Measurements from ENCODE around the gene ADARB2. TPM values are rescaled to one million over a fixed set of nuclear protein-coding genes. Genes with fewer than 3 reads are reported as not detected.

Gene ADARB2
- total and polyA plus RNA-seq, 2 experiments from 2014 or later = 2.0 to 5.0 TPM

DNA sequence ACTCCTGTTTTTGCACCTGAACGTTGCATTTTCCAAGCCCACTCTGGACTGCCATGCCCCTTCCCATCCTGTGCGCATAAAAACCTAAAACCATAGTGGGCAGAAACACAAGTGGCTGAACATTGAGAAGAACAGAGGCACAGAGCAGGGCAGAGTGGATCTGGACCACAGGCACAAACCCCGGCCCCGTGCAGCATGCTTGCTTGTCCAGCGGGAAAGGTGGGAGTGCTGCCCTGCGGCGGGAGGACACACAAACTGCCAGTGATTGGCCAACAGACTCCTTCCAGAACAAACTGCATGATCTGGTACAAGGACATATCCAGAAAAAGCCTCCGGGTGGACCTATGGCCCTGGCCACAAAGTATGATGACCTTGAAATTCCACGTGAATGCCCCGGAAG lies 42.5 kb upstream of the ADARB2 start (continued):
- TF ChIP-seq, protein P1, sequence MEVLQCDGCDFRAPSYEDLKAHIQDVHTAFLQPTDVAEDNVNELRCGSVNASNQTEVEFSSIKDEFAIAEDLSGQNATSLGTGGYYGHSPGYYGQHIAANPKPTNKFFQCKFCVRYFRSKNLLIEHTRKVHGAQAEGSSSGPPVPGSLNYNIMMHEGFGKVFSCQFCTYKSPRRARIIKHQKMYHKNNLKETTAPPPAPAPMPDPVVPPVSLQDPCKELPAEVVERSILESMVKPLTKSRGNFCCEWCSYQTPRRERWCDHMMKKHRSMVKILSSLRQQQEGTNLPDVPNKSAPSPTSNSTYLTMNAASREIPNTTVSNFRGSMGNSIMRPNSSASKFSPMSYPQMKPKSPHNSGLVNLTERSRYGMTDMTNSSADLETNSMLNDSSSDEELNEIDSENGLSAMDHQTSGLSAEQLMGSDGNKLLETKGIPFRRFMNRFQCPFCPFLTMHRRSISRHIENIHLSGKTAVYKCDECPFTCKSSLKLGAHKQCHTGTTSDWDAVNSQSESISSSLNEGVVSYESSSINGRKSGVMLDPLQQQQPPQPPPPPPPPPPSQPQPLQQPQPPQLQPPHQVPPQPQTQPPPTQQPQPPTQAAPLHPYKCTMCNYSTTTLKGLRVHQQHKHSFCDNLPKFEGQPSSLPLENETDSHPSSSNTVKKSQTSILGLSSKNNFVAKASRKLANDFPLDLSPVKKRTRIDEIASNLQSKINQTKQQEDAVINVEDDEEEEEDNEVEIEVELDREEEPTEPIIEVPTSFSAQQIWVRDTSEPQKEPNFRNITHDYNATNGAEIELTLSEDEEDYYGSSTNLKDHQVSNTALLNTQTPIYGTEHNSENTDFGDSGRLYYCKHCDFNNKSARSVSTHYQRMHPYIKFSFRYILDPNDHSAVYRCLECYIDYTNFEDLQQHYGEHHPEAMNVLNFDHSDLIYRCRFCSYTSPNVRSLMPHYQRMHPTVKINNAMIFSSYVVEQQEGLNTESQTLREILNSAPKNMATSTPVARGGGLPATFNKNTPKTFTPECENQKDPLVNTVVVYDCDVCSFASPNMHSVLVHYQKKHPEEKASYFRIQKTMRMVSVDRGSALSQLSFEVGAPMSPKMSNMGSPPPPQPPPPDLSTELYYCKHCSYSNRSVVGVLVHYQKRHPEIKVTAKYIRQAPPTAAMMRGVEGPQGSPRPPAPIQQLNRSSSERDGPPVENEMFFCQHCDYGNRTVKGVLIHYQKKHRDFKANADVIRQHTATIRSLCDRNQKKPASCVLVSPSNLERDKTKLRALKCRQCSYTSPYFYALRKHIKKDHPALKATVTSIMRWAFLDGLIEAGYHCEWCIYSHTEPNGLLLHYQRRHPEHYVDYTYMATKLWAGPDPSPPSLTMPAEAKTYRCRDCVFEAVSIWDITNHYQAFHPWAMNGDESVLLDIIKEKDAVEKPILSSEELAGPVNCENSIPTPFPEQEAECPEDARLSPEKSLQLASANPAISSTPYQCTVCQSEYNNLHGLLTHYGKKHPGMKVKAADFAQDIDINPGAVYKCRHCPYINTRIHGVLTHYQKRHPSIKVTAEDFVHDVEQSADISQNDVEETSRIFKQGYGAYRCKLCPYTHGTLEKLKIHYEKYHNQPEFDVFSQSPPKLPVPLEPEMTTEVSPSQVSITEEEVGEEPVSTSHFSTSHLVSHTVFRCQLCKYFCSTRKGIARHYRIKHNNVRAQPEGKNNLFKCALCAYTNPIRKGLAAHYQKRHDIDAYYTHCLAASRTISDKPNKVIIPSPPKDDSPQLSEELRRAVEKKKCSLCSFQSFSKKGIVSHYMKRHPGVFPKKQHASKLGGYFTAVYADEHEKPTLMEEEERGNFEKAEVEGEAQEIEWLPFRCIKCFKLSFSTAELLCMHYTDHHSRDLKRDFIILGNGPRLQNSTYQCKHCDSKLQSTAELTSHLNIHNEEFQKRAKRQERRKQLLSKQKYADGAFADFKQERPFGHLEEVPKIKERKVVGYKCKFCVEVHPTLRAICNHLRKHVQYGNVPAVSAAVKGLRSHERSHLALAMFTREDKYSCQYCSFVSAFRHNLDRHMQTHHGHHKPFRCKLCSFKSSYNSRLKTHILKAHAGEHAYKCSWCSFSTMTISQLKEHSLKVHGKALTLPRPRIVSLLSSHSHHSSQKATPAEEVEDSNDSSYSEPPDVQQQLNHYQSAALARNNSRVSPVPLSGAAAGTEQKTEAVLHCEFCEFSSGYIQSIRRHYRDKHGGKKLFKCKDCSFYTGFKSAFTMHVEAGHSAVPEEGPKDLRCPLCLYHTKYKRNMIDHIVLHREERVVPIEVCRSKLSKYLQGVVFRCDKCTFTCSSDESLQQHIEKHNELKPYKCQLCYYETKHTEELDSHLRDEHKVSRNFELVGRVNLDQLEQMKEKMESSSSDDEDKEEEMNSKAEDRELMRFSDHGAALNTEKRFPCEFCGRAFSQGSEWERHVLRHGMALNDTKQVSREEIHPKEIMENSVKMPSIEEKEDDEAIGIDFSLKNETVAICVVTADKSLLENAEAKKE (CRISPR knock-in tag; IDR thresholded peaks at IDR 0.05) = no peak
- TF ChIP-seq JUNB (IDR thresholded peaks at IDR 0.05; ENCODE audit: unreplicated experiment) (no peak), CREB1 (CRISPR knock-in tag; IDR thresholded peaks at IDR 0.05; ENCODE audit: low read depth) (no peak), ZNF114 (CRISPR knock-in tag; IDR thresholded peaks at IDR 0.05) (no peak), ZNF331 (CRISPR knock-in tag; IDR thresholded peaks at IDR 0.05; ENCODE audit: low read depth) (no peak), EZH2 (IDR thresholded peaks at IDR 0.05; ENCODE audit: low read depth, unreplicated experiment) (no peak), POLR2AphosphoS5 (IDR thresholded peaks at IDR 0.05; ENCODE audit: low read depth) (no peak), NANOG (IDR thresholded peaks at IDR 0.05; ENCODE audit: borderline replicate concordance) (no peak)
- TF ChIP-seq, protein P2, sequence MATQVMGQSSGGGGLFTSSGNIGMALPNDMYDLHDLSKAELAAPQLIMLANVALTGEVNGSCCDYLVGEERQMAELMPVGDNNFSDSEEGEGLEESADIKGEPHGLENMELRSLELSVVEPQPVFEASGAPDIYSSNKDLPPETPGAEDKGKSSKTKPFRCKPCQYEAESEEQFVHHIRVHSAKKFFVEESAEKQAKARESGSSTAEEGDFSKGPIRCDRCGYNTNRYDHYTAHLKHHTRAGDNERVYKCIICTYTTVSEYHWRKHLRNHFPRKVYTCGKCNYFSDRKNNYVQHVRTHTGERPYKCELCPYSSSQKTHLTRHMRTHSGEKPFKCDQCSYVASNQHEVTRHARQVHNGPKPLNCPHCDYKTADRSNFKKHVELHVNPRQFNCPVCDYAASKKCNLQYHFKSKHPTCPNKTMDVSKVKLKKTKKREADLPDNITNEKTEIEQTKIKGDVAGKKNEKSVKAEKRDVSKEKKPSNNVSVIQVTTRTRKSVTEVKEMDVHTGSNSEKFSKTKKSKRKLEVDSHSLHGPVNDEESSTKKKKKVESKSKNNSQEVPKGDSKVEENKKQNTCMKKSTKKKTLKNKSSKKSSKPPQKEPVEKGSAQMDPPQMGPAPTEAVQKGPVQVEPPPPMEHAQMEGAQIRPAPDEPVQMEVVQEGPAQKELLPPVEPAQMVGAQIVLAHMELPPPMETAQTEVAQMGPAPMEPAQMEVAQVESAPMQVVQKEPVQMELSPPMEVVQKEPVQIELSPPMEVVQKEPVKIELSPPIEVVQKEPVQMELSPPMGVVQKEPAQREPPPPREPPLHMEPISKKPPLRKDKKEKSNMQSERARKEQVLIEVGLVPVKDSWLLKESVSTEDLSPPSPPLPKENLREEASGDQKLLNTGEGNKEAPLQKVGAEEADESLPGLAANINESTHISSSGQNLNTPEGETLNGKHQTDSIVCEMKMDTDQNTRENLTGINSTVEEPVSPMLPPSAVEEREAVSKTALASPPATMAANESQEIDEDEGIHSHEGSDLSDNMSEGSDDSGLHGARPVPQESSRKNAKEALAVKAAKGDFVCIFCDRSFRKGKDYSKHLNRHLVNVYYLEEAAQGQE (IDR thresholded peaks at IDR 0.05; ENCODE audit: unreplicated experiment) = no peak
